HepG2 (cell line): ENCODE results near the gene CDC14A. TPM values are rescaled to one million over a fixed set of nuclear protein-coding genes. Genes with fewer than 3 reads are reported as not detected.

Source experiments
- ATAC-seq: fragments of 200-7000 bp; cut with Tn5 transposase; 3 replicates; pipeline ENCODE4 v1.9.1; 2020; ENCODE audit warnings: mild to moderate bottlenecking, moderate library complexity
- BruUV-seq: library from RNA; stranded (reverse); fragments of 400-500 nt; replicated peaks from 2 replicates; lab custom pipeline; 2021; lab: Mats Ljungman, UMichigan
- CTCF ChIA-PET: fragments of 300-600 bp; formaldehyde crosslinking; extraction: SDS; loops from one replicate; lab custom pipeline; 2021; ENCODE audit warnings: low total read pairs, inconsistent platforms, low intra/inter-chr PET ratio; lab: Yijun Ruan, JAX
- POLR2A ChIA-PET: fragments of 350-600 bp; sonication (Branson Sonifier 250); formaldehyde crosslinking; loops from one replicate; lab custom pipeline; 2020; ENCODE audit warnings: antibody characterized with exemption, inconsistent platforms; lab: Yijun Ruan, JAX
- DNase-seq: peaks from one replicate; pipeline ENCODE4 v3.0.0-alpha.2; 2015; ENCODE audit warnings: low spot score
- FAIRE-seq: peaks from 3 replicates; lab custom pipeline; 2011; peaks lifted over from hg19 to GRCh38; lab: Jason Lieb, UNC
- H2AFZ ChIP-seq: one replicate; pipeline ENCODE4 v1.6.1; 2011; ENCODE audit warnings: low read length, inconsistent platforms
- H3K27ac ChIP-seq: fragments of 300-600 bp; 3 replicates; pipeline ENCODE4 v1.8.0; 2011; ENCODE audit warnings: mixed run types, mild to moderate bottlenecking, mixed read lengths, low read length, inconsistent platforms; ENCODE audit not compliant: insufficient read depth; ENCODE audit errors: extremely low read length
- H3K27me3 ChIP-seq, 2 experiments: fragments of 200-600 bp in 1 of 2; 2 replicates in 1 of 2; 3 replicates in 1 of 2; pipeline versions ENCODE4 v1.6.0 to v1.8.0; 2011; ENCODE audit warnings: low read length in 2 of 2, mild to moderate bottlenecking in 2 of 2, moderate library complexity in 2 of 2, inconsistent platforms in 1 of 2; ENCODE audit not compliant: insufficient read depth in 2 of 2, control insufficient read depth in 1 of 2
- H3K36me3 ChIP-seq, 2 experiments: fragments of 200-600 bp in 1 of 2; replicated peaks in 1 of 2; 2 replicates in 1 of 2; 3 replicates in 1 of 2; pipeline versions ENCODE4 v1.5.1 to v1.8.0; 2011; ENCODE audit warnings: low read length in 2 of 2, inconsistent platforms in 1 of 2; ENCODE audit not compliant: insufficient read depth in 2 of 2, control insufficient read depth in 1 of 2
- H3K4me1 ChIP-seq: 2 replicates; pipeline ENCODE4 v1.5.1; 2012; ENCODE audit warnings: low read length, inconsistent platforms; ENCODE audit not compliant: insufficient read depth
- H3K4me2 ChIP-seq: 2 replicates; pipeline ENCODE4 v1.6.0; 2011; ENCODE audit warnings: low read depth, low read length, inconsistent platforms
- H3K4me3 ChIP-seq, 3 experiments: fragments of 200-600 bp in 1 of 3; sonication (generic), shearing (Covaris generic) in 1 of 3; replicated peaks in 1 of 3; 2 replicates each; pipeline ENCODE4 v1.5.1; 2011 to 2016; ENCODE audit warnings: low read length in 3 of 3, inconsistent platforms in 2 of 3, low read depth in 2 of 3, mild to moderate bottlenecking in 2 of 3, control low read depth in 1 of 3, mixed read lengths in 1 of 3; ENCODE audit not compliant: insufficient read depth in 1 of 3
- H3K79me2 ChIP-seq: one replicate; pipeline ENCODE4 v1.6.1; 2011; ENCODE audit warnings: low read length, inconsistent platforms; ENCODE audit not compliant: insufficient read depth
- H3K9ac ChIP-seq: 2 replicates; pipeline ENCODE4 v1.6.0; 2011; ENCODE audit warnings: mild to moderate bottlenecking, low read depth, low read length, inconsistent platforms; ENCODE audit not compliant: insufficient read depth
- H3K9me3 ChIP-seq: 2 replicates; pipeline ENCODE4 v1.5.1; 2012; ENCODE audit warnings: mild to moderate bottlenecking, low read length
- H4K20me1 ChIP-seq: 2 replicates; pipeline ENCODE4 v1.6.0; 2011; ENCODE audit warnings: inconsistent platforms, mild to moderate bottlenecking, low read length, moderate library complexity; ENCODE audit not compliant: insufficient read depth
- ISX ChIP-seq: sonication (generic); formaldehyde crosslinking; conservative IDR thresholded peaks from 2 replicates; pipeline ENCODE4 v1.5.0; 2020; ENCODE audit warnings: missing genetic modification reagents
- KDM3A ChIP-seq: IDR thresholded peaks from 2 replicates; pipeline ENCODE4 v1.6.1; 2018; ENCODE audit warnings: low read depth, missing compliant biosample characterization
- NBN ChIP-seq: fragments of 450-650 bp; conservative IDR thresholded peaks from 2 replicates; pipeline ENCODE4 v1.6.1; 2017
- NFE2L1 ChIP-seq: sonication (generic); formaldehyde crosslinking; IDR thresholded peaks from 2 replicates; pipeline ENCODE4 v1.4.0; 2020; ENCODE audit warnings: missing genetic modification reagents, mild to moderate bottlenecking, borderline replicate concordance
- PAWR ChIP-seq: sonication (generic); formaldehyde crosslinking; IDR thresholded peaks from 2 replicates; pipeline ENCODE4 v1.4.0; 2020; ENCODE audit warnings: missing genetic modification reagents, mild to moderate bottlenecking, borderline replicate concordance
- PPARG ChIP-seq: conservative IDR thresholded peaks from 2 replicates; pipeline ENCODE4 v1.6.1; 2016; ENCODE audit warnings: missing biosample characterization, missing genetic modification reagents
- RAD51 ChIP-seq: fragments of 450-650 bp; IDR thresholded peaks from 2 replicates; pipeline ENCODE4 v1.6.1; 2016; ENCODE audit warnings: borderline replicate concordance
- RELA ChIP-seq: sonication (generic); formaldehyde crosslinking; IDR thresholded peaks from 2 replicates; pipeline ENCODE4 v1.4.0; 2020; ENCODE audit warnings: missing genetic modification reagents
- SRF ChIP-seq: IDR thresholded peaks from 2 replicates; pipeline ENCODE4 v1.6.1; 2011; ENCODE audit warnings: mild to moderate bottlenecking, low read depth, low read length, moderate library complexity
- TGIF2 ChIP-seq: IDR thresholded peaks from 2 replicates; pipeline ENCODE4 v1.6.1; 2016; ENCODE audit warnings: control low read depth, missing compliant biosample characterization
- ZFP62 ChIP-seq: sonication (generic); formaldehyde crosslinking; IDR thresholded peaks from 2 replicates; pipeline ENCODE4 v1.4.0; 2020; ENCODE audit warnings: missing genetic modification reagents
- ZIK1 ChIP-seq: sonication (generic); formaldehyde crosslinking; IDR thresholded peaks from 2 replicates; pipeline ENCODE4 v1.5.0; 2020; ENCODE audit warnings: mild to moderate bottlenecking, low read depth, missing genetic modification reagents, borderline replicate concordance
- ZNF329 ChIP-seq: sonication (generic); formaldehyde crosslinking; IDR thresholded peaks from 2 replicates; pipeline ENCODE4 v1.9.0; 2021; ENCODE audit warnings: low read depth, mild to moderate bottlenecking, missing genetic modification reagents
- ZNF543 ChIP-seq: sonication (generic); formaldehyde crosslinking; IDR thresholded peaks from 2 replicates; pipeline ENCODE4 v1.4.0; 2020; ENCODE audit warnings: mild to moderate bottlenecking, missing genetic modification reagents
- WGBS: methylation state at CpG from one replicate; pipeline ENCODE4 v1.1.6; 2017; ENCODE audit warnings: low lambda C conversion rate; 5-methylcytosine and 5-hydroxymethylcytosine counted together
- in situ Hi-C: cut with HindIII; loops from 2 replicates; pipeline ENCODE4 v1.10.0; 2017; ENCODE audit warnings: low pct_unique_long_range_greater_than_20kb; ENCODE audit not compliant: extremely low pct_ligation_motif_present
- intact Hi-C: fragments of 100-400 bp; cut with micrococcal nuclease; formaldehyde crosslinking; loops from one replicate; pipeline ENCODE4 v1.10.0; 2022; ENCODE audit not compliant: unreplicated experiment
- polyA plus RNA-seq, 8 experiments: library from polyadenylated mRNA; depleted of rRNA in 3 of 8; stranded (reverse) in 7 of 8; unstranded in 1 of 8; fragments of >200 nt; fragmentation: Illumina TruSeq in 4 of 8; extraction: Trizol in 4 of 8; gene quantifications; 2 replicates each; pipeline versions ENCODE4 v1.2.1 to v1.2.3, GENCODE V29; 2011 to 2016; ENCODE audit warnings: low read depth in 4 of 8, missing spikeins in 1 of 8, mixed read lengths in 1 of 8; ENCODE audit not compliant: insufficient read depth in 1 of 8
- total RNA-seq, 5 experiments: library from RNA; depleted of rRNA; stranded (reverse); fragments of >200 nt; fragmentation: Illumina TruSeq; extraction: Trizol; gene quantifications; 2 replicates each; pipeline ENCODE4 v1.2.3, GENCODE V29; 2016; ENCODE audit warnings: low read depth in 1 of 5
- TF ChIP-seq, protein P1 (sequence below): sonication (generic); formaldehyde crosslinking; IDR thresholded peaks from 2 replicates; pipeline ENCODE4 v1.4.0; 2020; ENCODE audit warnings: missing genetic modification reagents, borderline replicate concordance
- TF ChIP-seq, protein P2 (sequence below): fragments of 450-650 bp; IDR thresholded peaks from 2 replicates; pipeline ENCODE4 v1.6.1; 2016

CDC14A gene
- total and polyA plus RNA-seq, 2 of the 13 experiments (the other 11 are each of a cell fraction or from before 2014, with no cell fraction given), result 2.8 to 4.9 TPM

DNA sequence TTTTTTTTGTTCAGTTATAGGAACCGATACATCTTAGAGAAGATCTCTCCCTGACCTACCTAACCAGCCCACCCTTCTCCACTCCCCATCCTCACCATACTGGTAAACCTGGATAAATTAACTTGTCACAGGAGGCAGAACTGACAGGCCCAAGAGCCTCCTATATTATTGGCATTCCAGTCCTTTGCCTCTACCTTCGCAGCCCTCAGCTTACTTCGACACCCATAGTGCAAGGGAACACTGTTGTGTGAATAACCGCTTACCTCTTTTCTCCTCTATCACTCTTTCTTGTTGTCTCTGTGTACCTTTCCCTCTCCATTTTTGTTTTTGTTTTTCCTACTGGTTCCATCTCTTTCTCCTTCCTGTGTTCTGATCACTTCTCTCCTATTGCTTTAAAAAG is 58.7 kb downstream of the CDC14A start:
- CTCF ChIA-PET, result no interaction called here
- H3K36me3 ChIP-seq, result no peaks in the 10 kb centered on the region; a peak in 1 of 5 replicates
- BruUV-seq, result no TSS peak
- no peaks in the 10 kb centered on the region for H3K9me3 ChIP-seq
- no peak overlapping the region for H3K9ac ChIP-seq
- in situ Hi-C loops, result no loop called here
- H3K4me3 ChIP-seq, result no peak overlapping the region
- no peak overlapping the region for H2AFZ ChIP-seq
- no peak for DNase-seq
- no peaks in the 10 kb centered on the region for H4K20me1 ChIP-seq
- TF ChIP-seq NFE2L1 (CRISPR knock-in tag) (no peak), RELA (CRISPR knock-in tag) (no peak)
- no peak overlapping the region for H3K27ac ChIP-seq
- H3K79me2 ChIP-seq, result no peaks in the 10 kb centered on the region
- FAIRE-seq, result no peak
- ATAC-seq, result no peak
- POLR2A ChIA-PET, result no interaction called here
- intact Hi-C loops, result no loop called here
- 94% methylated on average over 4 of the region's 4 CpGs for WGBS
- H3K4me2 ChIP-seq, result no peak overlapping the region
- H3K4me1 ChIP-seq, result peaks cover 16% of the 10 kb centered on the region
- no peaks in the 10 kb centered on the region for H3K27me3 ChIP-seq

DNA sequence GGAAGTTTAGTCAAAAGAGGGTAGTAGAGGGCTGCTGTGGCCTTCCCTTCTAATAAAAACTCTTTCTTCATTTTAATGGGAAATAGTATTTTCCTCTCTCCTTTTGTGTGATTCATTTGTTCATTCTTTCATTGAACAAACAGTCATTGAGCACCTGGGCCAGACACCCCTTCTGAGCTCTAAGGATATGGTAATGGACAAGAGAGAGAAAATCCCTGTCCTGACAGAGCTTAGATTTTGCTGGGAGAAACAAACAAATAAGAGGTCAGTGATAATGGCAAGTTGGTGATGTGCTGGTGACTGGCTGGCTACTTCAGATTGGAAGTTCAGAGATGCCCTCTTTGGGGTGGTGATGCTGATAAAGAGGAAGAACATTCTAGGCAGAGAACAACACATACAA is 59.3 kb downstream of the CDC14A start:
- H2AFZ ChIP-seq, result no peak overlapping the region
- BruUV-seq, result no TSS peak
- H3K36me3 ChIP-seq, result no peaks in the 10 kb centered on the region; a peak in 2 of 5 replicates
- ATAC-seq (no peak), DNase-seq (no peak), FAIRE-seq (no peak)
- intact Hi-C loops, result no loop called here
- in situ Hi-C loops, result no loop called here
- H3K9ac ChIP-seq, result no peak overlapping the region
- H3K9me3 ChIP-seq, result no peaks in the 10 kb centered on the region
- no peak overlapping the region for H3K4me2 ChIP-seq
- no peaks in the 10 kb centered on the region for H4K20me1 ChIP-seq
- no peak overlapping the region for H3K4me3 ChIP-seq
- no peak overlapping the region for H3K27ac ChIP-seq
- no peaks in the 10 kb centered on the region for H3K27me3 ChIP-seq
- no peaks in the 10 kb centered on the region for H3K79me2 ChIP-seq
- ChIA-PET CTCF (no interaction called here), POLR2A (no interaction called here)
- peaks cover 16% of the 10 kb centered on the region for H3K4me1 ChIP-seq
- TF ChIP-seq, protein P1, sequence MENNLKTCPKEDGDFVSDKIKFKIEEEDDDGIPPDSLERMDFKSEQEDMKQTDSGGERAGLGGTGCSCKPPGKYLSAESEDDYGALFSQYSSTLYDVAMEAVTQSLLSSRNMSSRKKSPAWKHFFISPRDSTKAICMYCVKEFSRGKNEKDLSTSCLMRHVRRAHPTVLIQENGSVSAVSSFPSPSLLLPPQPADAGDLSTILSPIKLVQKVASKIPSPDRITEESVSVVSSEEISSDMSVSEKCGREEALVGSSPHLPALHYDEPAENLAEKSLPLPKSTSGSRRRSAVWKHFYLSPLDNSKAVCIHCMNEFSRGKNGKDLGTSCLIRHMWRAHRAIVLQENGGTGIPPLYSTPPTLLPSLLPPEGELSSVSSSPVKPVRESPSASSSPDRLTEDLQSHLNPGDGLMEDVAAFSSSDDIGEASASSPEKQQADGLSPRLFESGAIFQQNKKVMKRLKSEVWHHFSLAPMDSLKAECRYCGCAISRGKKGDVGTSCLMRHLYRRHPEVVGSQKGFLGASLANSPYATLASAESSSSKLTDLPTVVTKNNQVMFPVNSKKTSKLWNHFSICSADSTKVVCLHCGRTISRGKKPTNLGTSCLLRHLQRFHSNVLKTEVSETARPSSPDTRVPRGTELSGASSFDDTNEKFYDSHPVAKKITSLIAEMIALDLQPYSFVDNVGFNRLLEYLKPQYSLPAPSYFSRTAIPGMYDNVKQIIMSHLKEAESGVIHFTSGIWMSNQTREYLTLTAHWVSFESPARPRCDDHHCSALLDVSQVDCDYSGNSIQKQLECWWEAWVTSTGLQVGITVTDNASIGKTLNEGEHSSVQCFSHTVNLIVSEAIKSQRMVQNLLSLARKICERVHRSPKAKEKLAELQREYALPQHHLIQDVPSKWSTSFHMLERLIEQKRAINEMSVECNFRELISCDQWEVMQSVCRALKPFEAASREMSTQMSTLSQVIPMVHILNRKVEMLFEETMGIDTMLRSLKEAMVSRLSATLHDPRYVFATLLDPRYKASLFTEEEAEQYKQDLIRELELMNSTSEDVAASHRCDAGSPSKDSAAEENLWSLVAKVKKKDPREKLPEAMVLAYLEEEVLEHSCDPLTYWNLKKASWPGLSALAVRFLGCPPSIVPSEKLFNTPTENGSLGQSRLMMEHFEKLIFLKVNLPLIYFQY (CRISPR knock-in tag), result no peak
- TF ChIP-seq ZNF543 (no peak), ZNF329 (CRISPR knock-in tag) (no peak), RAD51 (no peak), PAWR (CRISPR knock-in tag) (no peak), PPARG (CRISPR knock-in tag) (no peak), ISX (CRISPR knock-in tag) (no peak), ZFP62 (no peak), SRF (no peak), ZIK1 (CRISPR knock-in tag) (no peak), KDM3A (CRISPR knock-in tag) (no peak), TGIF2 (no peak), NBN (no peak)
- TF ChIP-seq, protein P2, sequence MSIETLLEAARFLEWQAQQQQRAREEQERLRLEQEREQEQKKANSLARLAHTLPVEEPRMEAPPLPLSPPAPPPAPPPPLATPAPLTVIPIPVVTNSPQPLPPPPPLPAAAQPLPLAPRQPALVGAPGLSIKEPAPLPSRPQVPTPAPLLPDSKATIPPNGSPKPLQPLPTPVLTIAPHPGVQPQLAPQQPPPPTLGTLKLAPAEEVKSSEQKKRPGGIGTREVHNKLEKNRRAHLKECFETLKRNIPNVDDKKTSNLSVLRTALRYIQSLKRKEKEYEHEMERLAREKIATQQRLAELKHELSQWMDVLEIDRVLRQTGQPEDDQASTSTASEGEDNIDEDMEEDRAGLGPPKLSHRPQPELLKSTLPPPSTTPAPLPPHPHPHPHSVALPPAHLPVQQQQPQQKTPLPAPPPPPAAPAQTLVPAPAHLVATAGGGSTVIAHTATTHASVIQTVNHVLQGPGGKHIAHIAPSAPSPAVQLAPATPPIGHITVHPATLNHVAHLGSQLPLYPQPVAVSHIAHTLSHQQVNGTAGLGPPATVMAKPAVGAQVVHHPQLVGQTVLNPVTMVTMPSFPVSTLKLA, result no peak
